Uterus (tissue), 4 donors: ENCODE results near the gene CNTNAP5. TPM values are rescaled to one million over a fixed set of nuclear protein-coding genes. Genes with fewer than 3 reads are reported as not detected.

ENCODE experiments used
- DNase-seq, 2 donors: peaks; one replicate each; pipeline ENCODE4 v3.0.0-alpha.2; 2019 to 2020
- H3K27ac ChIP-seq, 2 donors: fragments of 200-600 bp; sonication (generic); 1 replicate in 1 of 2; 2 replicates in 1 of 2; pipeline ENCODE4 v1.5.1; 2016 to 2018
- H3K27me3 ChIP-seq, 2 donors: fragments of 200-600 bp; sonication (generic); one replicate each; pipeline ENCODE4 v1.5.1; 2018 to 2019; ENCODE audit warnings: control low read depth in 1 of 2
- H3K36me3 ChIP-seq, 2 donors: fragments of 200-600 bp; sonication (generic); one replicate each; pipeline ENCODE4 v1.5.1; 2019; ENCODE audit warnings: control low read depth in 1 of 2
- H3K4me1 ChIP-seq, 2 donors: fragments of 200-600 bp; sonication (generic); one replicate each; pipeline ENCODE4 v1.5.1; 2018 to 2019; ENCODE audit warnings: control low read depth in 1 of 2
- H3K4me3 ChIP-seq, 2 donors: fragments of 200-600 bp; sonication (generic); 1 replicate in 1 of 2; 2 replicates in 1 of 2; pipeline ENCODE4 v1.5.1; 2018 to 2019; ENCODE audit warnings: mild to moderate bottlenecking in 1 of 2
- H3K9me3 ChIP-seq, 2 donors: fragments of 200-600 bp; sonication (generic); one replicate each; pipeline ENCODE4 v1.5.1; 2019; ENCODE audit warnings: control low read depth in 1 of 2
- POLR2A ChIP-seq, 2 donors: fragments of 450-650 bp; IDR thresholded peaks; one replicate each; pipeline ENCODE4 v1.6.1; 2016; ENCODE audit warnings: antibody characterized with exemption in 2 of 2, mild to moderate bottlenecking in 1 of 2, moderate library complexity in 1 of 2
- intact Hi-C: fragments of 100-400 bp; cut with DNase I; formaldehyde crosslinking; loops from one replicate; pipeline ENCODE4 v1.15.1; 2023; ENCODE audit warnings: low total_unique reads
- total RNA-seq, 4 donors: library from RNA; depleted of rRNA in 3 of 4; stranded (reverse); fragments of >200 nt in 3 of 4; gene quantifications; one replicate each; pipeline versions ENCODE4 v1.1.0 to v1.2.4, GENCODE V29; 2014 to 2023
- TF ChIP-seq, protein P1 (sequence below), 4 experiments: fragments of 200-600 bp in 2 of 4; fragments of 450-650 bp in 2 of 4; sonication (generic) in 2 of 4; IDR thresholded peaks; one replicate each; pipeline ENCODE4 v1.5.1; 2016 to 2019; ENCODE audit warnings: antibody characterized with exemption in 4 of 4, mild to moderate bottlenecking in 2 of 4, moderate library complexity in 1 of 4
- donor health status: DM: yes; HTN: yes; CAD: no.

Gene CNTNAP5
- total RNA-seq, 4 donors from 2014 or later: 1.4 TPM; not detected in 3

DNA sequence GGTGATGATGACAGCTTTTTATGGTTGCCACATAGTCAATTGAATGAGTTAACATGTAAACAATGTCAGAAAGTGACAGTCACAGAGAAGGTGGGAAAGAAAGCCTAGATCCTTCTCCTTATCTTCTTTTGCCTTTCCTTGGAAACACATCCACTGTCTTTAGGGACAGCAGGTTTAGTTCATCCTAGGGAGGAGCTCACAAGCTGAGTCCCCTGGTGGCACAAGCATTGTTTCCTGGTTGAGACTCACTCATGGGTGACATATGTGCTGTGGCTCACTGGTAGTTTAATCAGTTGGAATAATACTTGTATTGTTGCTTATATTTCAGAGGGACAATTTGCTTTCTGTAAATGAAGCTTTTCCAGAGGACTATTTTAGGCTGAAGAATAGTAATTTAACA is 598.5 kb downstream of the CNTNAP5 start:
- no peak for DNase-seq
- no peaks in the 10 kb centered on the region for H3K36me3 ChIP-seq
- H3K27me3 ChIP-seq: no peaks in the 10 kb centered on the region
- H3K4me3 ChIP-seq: no peak overlapping the region
- no peaks in the 10 kb centered on the region for H3K9me3 ChIP-seq
- TF ChIP-seq POLR2A (IDR thresholded peaks at IDR 0.05): no peak
- TF ChIP-seq, protein P1, sequence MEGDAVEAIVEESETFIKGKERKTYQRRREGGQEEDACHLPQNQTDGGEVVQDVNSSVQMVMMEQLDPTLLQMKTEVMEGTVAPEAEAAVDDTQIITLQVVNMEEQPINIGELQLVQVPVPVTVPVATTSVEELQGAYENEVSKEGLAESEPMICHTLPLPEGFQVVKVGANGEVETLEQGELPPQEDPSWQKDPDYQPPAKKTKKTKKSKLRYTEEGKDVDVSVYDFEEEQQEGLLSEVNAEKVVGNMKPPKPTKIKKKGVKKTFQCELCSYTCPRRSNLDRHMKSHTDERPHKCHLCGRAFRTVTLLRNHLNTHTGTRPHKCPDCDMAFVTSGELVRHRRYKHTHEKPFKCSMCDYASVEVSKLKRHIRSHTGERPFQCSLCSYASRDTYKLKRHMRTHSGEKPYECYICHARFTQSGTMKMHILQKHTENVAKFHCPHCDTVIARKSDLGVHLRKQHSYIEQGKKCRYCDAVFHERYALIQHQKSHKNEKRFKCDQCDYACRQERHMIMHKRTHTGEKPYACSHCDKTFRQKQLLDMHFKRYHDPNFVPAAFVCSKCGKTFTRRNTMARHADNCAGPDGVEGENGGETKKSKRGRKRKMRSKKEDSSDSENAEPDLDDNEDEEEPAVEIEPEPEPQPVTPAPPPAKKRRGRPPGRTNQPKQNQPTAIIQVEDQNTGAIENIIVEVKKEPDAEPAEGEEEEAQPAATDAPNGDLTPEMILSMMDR (IDR thresholded peaks at IDR 0.05): no peak
- H3K27ac ChIP-seq: no peak overlapping the region
- intact Hi-C loops: no loop called here
- H3K4me1 ChIP-seq: no peaks in the 10 kb centered on the region

GRCh38 chr2:124625561-124625960 is 600.5 kb downstream of the CNTNAP5 start:
- H3K27ac ChIP-seq: no peak overlapping the region
- intact Hi-C loops: no loop called here
- TF ChIP-seq, protein P1 (IDR thresholded peaks at IDR 0.05): no peak
- TF ChIP-seq POLR2A (IDR thresholded peaks at IDR 0.05): no peak
- no peaks in the 10 kb centered on the region for H3K4me1 ChIP-seq
- H3K9me3 ChIP-seq: no peaks in the 10 kb centered on the region
- no peaks in the 10 kb centered on the region for H3K27me3 ChIP-seq
- H3K36me3 ChIP-seq: no peaks in the 10 kb centered on the region
- no peak overlapping the region for H3K4me3 ChIP-seq
- DNase-seq: no peak

- TF ChIP-seq, protein P1 (IDR thresholded peaks at IDR 0.05): no peak
- no peak for TF ChIP-seq POLR2A (IDR thresholded peaks at IDR 0.05)
- no peak overlapping the region for H3K4me3 ChIP-seq
- no peaks in the 10 kb centered on the region for H3K27me3 ChIP-seq
- DNase-seq: no peak
- intact Hi-C loops: no loop called here
- H3K27ac ChIP-seq: no peak overlapping the region
- no peaks in the 10 kb centered on the region for H3K4me1 ChIP-seq
- no peaks in the 10 kb centered on the region for H3K36me3 ChIP-seq
- H3K9me3 ChIP-seq: no peaks in the 10 kb centered on the region
Observed at GRCh38 chr2:124626993-124627392, 601.9 kb downstream of the CNTNAP5 start.

DNA sequence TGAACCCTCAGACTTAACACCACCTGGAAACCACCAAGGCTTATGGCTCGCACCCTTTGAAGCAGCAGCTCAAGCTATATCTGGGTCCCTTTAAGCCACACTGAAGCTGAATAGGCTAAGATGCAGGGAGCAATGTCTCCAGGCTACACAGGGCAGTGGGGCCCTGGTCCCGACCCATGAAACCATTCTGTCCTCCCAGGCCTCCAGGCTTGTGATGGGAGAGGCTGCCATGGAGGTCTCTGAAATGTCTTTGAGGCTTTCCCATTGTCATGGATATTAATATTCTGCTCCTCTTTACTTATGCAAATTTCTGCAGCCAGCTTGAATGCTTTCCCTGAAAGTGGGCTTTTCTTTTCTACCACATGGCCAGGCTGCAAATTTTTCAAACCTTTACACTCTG is 608.7 kb downstream of the CNTNAP5 start:
- H3K27ac ChIP-seq: no peak overlapping the region
- no peak overlapping the region for H3K4me3 ChIP-seq
- intact Hi-C loops: no loop called here
- no peaks in the 10 kb centered on the region for H3K4me1 ChIP-seq
- no peaks in the 10 kb centered on the region for H3K27me3 ChIP-seq
- H3K36me3 ChIP-seq: no peaks in the 10 kb centered on the region
- H3K9me3 ChIP-seq: no peaks in the 10 kb centered on the region
- no peak for TF ChIP-seq POLR2A (IDR thresholded peaks at IDR 0.05)
- TF ChIP-seq, protein P1 (IDR thresholded peaks at IDR 0.05): no peak
- DNase-seq: no peak

DNA sequence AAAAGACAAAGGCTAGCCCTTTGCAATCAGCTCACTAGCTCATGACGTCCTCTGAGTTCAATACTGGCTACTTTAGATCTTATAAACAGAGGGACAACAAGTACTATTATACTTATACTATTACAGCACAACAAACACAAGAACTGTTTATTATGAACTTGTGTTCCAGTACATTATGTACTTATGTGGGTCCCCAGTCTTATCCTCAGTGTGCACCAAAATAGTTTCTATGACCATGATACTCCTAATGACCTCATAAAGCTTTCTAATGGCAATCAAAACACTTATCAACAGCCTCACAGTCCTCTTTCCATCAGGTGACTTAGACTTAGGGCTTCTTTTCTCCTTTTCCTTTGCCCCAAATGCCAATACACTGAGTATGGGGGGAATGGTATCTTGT is 614.4 kb downstream of the CNTNAP5 start:
- DNase-seq: no peak
- Histone ChIP-seq H3K27me3 (no peaks in the 10 kb centered on the region), H3K4me1 (no peaks in the 10 kb centered on the region), H3K9me3 (no peaks in the 10 kb centered on the region), H3K36me3 (no peaks in the 10 kb centered on the region), H3K4me3 (no peak overlapping the region), H3K27ac (no peak overlapping the region)
- intact Hi-C loops: no loop called here
- TF ChIP-seq POLR2A (IDR thresholded peaks at IDR 0.05): no peak
- TF ChIP-seq, protein P1 (IDR thresholded peaks at IDR 0.05): no peak
